Parathyroid adenoma (tissue), 2 donors: Measurements from ENCODE around the gene CNTN5.

Experiments
- H2AFZ ChIP-seq: fragments of 300-600 bp; sonication (generic); one replicate; pipeline ENCODE4 v1.7.0; 2017; ENCODE audit warnings: antibody characterized with exemption, mild to moderate bottlenecking
- H3K27ac ChIP-seq: fragments of 300-600 bp; sonication (generic); one replicate; pipeline ENCODE4 v1.7.0; 2017
- H3K27me3 ChIP-seq: fragments of 300-600 bp; sonication (generic); one replicate; pipeline ENCODE4 v1.7.0; 2017; ENCODE audit warnings: low read length; ENCODE audit not compliant: control insufficient read depth, insufficient read depth
- H3K36me3 ChIP-seq: fragments of 300-600 bp; sonication (generic); one replicate; pipeline ENCODE4 v1.7.0; 2017; ENCODE audit warnings: low read length; ENCODE audit not compliant: control insufficient read depth, insufficient read depth
- H3K4me1 ChIP-seq: fragments of 300-600 bp; sonication (generic); one replicate; pipeline ENCODE4 v1.7.0; 2017; ENCODE audit warnings: control low read depth
- H3K4me2 ChIP-seq: fragments of 300-600 bp; sonication (generic); one replicate; pipeline ENCODE4 v1.7.0; 2017; ENCODE audit warnings: low read length
- H3K4me3 ChIP-seq: fragments of 300-600 bp; sonication (generic); one replicate; pipeline ENCODE4 v1.7.0; 2017; ENCODE audit warnings: low read depth, low read length
- H3K79me2 ChIP-seq: fragments of 300-600 bp; sonication (generic); one replicate; pipeline ENCODE4 v1.7.0; 2017; ENCODE audit warnings: control low read depth
- H3K9ac ChIP-seq: fragments of 300-600 bp; sonication (generic); one replicate; pipeline ENCODE4 v1.7.0; 2017; ENCODE audit warnings: mild to moderate bottlenecking
- H3K9me3 ChIP-seq: fragments of 300-600 bp; sonication (generic); one replicate; pipeline ENCODE4 v1.7.0; 2017; ENCODE audit warnings: low read length; ENCODE audit not compliant: control insufficient read depth
- TF ChIP-seq, protein P1 (sequence below): fragments of 300-600 bp; sonication (generic); IDR thresholded peaks from one replicate; pipeline ENCODE4 v1.7.0; 2017; ENCODE audit warnings: antibody characterized with exemption, mild to moderate bottlenecking
- donor health status: primary hyperparathyroidism.

Gene CNTN5

GRCh38 chr11:99537681-99538080 lies 516.9 kb downstream of the CNTN5 start:
- H3K4me3 ChIP-seq: no peak overlapping the region
- no peaks in the 10 kb centered on the region for H3K27me3 ChIP-seq
- no peak overlapping the region for H3K27ac ChIP-seq
- H3K4me1 ChIP-seq: no peaks in the 10 kb centered on the region
- TF ChIP-seq, protein P1, sequence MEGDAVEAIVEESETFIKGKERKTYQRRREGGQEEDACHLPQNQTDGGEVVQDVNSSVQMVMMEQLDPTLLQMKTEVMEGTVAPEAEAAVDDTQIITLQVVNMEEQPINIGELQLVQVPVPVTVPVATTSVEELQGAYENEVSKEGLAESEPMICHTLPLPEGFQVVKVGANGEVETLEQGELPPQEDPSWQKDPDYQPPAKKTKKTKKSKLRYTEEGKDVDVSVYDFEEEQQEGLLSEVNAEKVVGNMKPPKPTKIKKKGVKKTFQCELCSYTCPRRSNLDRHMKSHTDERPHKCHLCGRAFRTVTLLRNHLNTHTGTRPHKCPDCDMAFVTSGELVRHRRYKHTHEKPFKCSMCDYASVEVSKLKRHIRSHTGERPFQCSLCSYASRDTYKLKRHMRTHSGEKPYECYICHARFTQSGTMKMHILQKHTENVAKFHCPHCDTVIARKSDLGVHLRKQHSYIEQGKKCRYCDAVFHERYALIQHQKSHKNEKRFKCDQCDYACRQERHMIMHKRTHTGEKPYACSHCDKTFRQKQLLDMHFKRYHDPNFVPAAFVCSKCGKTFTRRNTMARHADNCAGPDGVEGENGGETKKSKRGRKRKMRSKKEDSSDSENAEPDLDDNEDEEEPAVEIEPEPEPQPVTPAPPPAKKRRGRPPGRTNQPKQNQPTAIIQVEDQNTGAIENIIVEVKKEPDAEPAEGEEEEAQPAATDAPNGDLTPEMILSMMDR: no peak
- H3K9ac ChIP-seq: no peak overlapping the region
- H3K79me2 ChIP-seq: no peaks in the 10 kb centered on the region
- no peak overlapping the region for H2AFZ ChIP-seq
- H3K36me3 ChIP-seq: no peaks in the 10 kb centered on the region
- no peaks in the 10 kb centered on the region for H3K9me3 ChIP-seq
- no peak overlapping the region for H3K4me2 ChIP-seq

DNA sequence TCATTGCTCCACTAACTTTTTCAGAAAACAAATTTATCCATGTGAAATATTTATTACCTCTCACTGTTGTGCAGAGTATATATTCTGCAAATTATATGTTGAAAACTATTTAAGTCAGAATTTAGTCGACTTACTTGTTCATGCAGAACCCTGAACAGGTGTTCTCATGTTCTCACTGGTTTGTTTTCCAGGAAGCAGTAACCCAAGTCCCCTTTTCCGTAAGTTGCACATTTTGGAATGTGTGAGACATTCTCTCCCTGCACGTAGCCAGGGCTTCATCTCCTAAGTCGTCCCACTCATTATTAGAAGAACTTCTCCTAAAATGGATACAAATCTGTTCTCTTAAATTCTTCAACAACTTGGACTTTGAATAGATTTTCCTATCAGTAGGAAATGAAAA lies 524.9 kb downstream of the CNTN5 start:
- no peaks in the 10 kb centered on the region for H3K27me3 ChIP-seq
- TF ChIP-seq, protein P1: no peak
- no peak overlapping the region for H3K27ac ChIP-seq
- H3K9ac ChIP-seq: no peak overlapping the region
- H3K4me3 ChIP-seq: no peak overlapping the region
- H3K4me2 ChIP-seq: no peak overlapping the region
- H2AFZ ChIP-seq: no peak overlapping the region
- H3K4me1 ChIP-seq: no peaks in the 10 kb centered on the region
- no peaks in the 10 kb centered on the region for H3K9me3 ChIP-seq
- H3K36me3 ChIP-seq: no peaks in the 10 kb centered on the region
- H3K79me2 ChIP-seq: no peaks in the 10 kb centered on the region

- Histone ChIP-seq H3K4me3 (no peak overlapping the region), H3K27ac (no peak overlapping the region), H3K9ac (no peak overlapping the region), H3K4me2 (no peak overlapping the region), H3K4me1 (no peaks in the 10 kb centered on the region), H2AFZ (no peak overlapping the region), H3K27me3 (no peaks in the 10 kb centered on the region), H3K79me2 (no peaks in the 10 kb centered on the region), H3K36me3 (no peaks in the 10 kb centered on the region), H3K9me3 (no peaks in the 10 kb centered on the region)
- TF ChIP-seq, protein P1: no peak
These were observed 527.5 kb downstream of the CNTN5 start for GRCh38 chr11:99548264-99548663.

DNA sequence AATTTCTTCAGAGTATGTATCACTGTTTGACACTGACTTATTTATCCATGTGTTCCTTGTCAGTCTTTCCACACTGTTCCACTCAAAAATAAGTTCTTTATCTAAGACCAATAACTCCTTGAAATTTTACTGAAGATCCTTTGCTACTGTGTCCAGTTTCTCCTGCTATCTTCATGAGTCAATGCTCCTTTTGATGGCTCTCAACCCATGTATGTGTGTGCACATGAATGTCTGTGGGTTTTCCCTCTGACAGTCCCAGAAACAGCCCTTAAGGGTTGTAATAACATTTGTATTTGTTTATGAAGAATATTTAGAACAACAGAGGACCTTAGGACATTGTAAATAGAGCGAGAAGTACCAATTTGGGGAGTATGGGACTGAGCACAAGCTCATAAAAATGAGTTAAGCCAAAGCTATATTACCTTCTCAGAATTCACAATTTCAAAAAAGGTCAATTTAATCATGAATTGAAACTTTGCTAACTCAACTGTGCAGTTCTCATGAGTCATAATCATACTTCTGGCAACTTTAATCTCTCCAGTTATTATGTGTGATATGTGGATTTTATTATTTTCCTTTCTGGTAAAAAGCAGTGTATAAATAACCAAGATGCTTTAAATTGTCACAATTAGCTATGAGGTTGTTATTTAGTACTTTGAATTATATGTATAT lies 533.6 kb downstream of the CNTN5 start:
- H3K79me2 ChIP-seq: no peaks in the 10 kb centered on the region
- no peak overlapping the region for H3K4me2 ChIP-seq
- no peak overlapping the region for H3K27ac ChIP-seq
- H3K9ac ChIP-seq: no peak overlapping the region
- H3K27me3 ChIP-seq: no peaks in the 10 kb centered on the region
- TF ChIP-seq, protein P1: no peak
- no peaks in the 10 kb centered on the region for H3K9me3 ChIP-seq
- H3K36me3 ChIP-seq: no peaks in the 10 kb centered on the region
- no peak overlapping the region for H2AFZ ChIP-seq
- no peak overlapping the region for H3K4me3 ChIP-seq
- no peaks in the 10 kb centered on the region for H3K4me1 ChIP-seq

- no peak overlapping the region for H3K4me3 ChIP-seq
- H3K27me3 ChIP-seq: no peaks in the 10 kb centered on the region
- H3K9ac ChIP-seq: no peak overlapping the region
- no peak overlapping the region for H3K4me2 ChIP-seq
- H3K4me1 ChIP-seq: no peaks in the 10 kb centered on the region
- H3K79me2 ChIP-seq: no peaks in the 10 kb centered on the region
- TF ChIP-seq, protein P1: no peak
- H3K27ac ChIP-seq: no peak overlapping the region
- H3K9me3 ChIP-seq: no peaks in the 10 kb centered on the region
- no peak overlapping the region for H2AFZ ChIP-seq
- H3K36me3 ChIP-seq: no peaks in the 10 kb centered on the region
These were observed 534.7 kb downstream of the CNTN5 start for GRCh38 chr11:99555486-99555885.
